ENCODE data around the gene DOK1.

- no peak for TF ChIP-seq CTCF (IDR thresholded peaks at IDR 0.05)
- TF ChIP-seq POLR2A (IDR thresholded peaks at IDR 0.05): no peak
Observed at GRCh38 chr2:74555610-74556103, 1.1 kb downstream of the DOK1 start.

Measured in uterus (tissue), 2 donors.